Erythroblast (primary cell): ENCODE measurements around the gene ADH7.

ENCODE experiments used
- GATA1 ChIP-seq: IDR thresholded peaks from 2 replicates; pipeline ENCODE4 v1.6.1; 2011; ENCODE audit warnings: low read depth, mild to moderate bottlenecking, control low read depth, low read length, moderate library complexity
- POLR2A ChIP-seq: IDR thresholded peaks from 2 replicates; pipeline ENCODE4 v1.6.1; 2011; ENCODE audit warnings: mild to moderate bottlenecking, low read length

DNA sequence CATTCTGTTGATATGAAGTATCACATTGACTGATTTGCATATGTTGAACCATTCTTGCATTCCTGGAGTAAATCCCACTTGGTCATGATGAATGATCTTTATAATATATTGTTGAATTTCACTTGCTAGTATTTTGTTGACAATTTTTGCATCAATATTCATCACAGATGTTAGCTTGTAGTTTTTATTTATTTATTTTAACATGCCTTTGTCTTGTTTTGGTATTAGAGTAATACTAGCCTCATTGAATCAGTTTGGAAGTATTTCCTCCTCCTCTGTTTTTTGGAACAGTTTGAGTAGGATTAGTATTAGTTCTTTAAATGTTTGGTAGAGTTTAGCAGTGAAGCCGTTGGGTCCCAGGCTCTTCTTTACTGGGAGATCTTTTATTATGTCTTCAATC, 68.7 kb downstream of the ADH7 start:
- no peak for TF ChIP-seq POLR2A
- TF ChIP-seq GATA1 = no peak
